HG03025 (cell line): ENCODE measurements around the gene RTTN.
A peak's percentile ranks its signal among the peaks of the same experiment; 100 is the strongest.
"Not testable (repeated sequence)": the region's sequence is repeated elsewhere in the genome, so short reads cannot be mapped to it uniquely, and the experiment has no call there.

ENCODE experiments used
- ATAC-seq: cut with Tn5 transposase; IDR thresholded peaks from one replicate; pipeline ENCODE4 v1.9.1; 2021; ENCODE audit warnings: mild to moderate bottlenecking, moderate library complexity; ENCODE audit not compliant: unreplicated experiment, low FRiP score

Gene RTTN, protein sequence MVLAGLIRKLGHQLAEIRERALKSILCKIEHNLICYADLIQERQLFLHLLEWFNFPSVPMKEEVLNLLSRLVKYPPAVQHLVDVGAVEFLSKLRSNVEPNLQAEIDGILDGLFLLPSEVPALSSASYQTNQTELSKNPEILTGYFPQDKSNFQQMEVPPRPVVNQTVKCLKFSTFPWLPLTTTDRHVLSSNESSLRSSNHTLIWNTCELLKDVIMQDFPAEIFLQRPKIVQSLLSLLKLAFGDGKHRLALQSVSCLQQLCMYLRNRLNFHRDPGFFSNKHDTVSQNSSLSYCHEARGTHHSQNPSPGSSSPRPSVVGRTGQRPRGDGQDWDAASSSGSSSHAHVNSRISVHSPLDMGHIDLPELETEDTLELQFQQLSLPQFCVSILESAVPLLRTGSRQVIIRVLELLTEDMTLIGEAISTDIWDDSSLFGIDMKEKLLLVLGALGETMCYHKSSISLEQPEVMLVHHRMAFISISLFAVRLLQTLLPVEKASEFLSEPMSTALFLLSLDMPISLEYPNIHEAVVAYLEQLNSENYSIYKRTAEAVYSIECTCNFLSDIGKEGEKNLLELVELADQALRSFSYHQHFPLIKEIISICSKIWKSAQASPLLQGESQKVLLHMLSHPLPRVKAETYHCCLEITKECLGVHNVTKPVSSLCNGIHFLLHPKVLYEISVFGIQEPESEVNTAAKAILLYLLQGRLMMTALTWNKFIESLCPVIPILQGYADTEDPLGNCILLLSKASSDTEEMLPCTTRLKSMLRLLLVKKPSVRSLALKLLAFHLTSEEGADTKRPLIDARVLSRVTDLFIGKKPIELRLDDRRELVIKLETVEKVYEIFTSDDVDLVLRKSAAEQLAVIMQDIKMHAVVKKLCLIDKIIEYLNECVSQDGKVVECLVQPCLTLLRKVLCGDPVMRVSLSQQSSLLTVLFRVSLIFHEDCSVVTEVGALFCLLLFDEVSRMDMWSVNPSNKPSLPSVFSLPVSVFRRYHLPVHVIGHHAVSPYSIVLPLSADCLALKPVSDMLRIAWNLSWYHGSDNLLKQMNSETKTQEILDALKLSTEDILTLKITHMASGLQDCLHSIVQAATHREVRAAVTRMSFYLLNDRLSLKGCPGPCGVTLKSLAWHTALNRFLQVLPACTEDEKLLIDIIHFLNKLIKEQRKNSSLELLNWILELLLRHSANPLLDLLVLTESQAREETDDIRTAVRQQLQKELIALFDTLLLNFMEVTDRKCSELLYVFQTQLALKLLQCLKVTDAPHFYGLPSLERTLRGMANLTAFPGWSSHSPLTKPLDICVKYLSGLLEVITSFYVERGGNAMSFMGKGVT (N-terminal part only)

DNA sequence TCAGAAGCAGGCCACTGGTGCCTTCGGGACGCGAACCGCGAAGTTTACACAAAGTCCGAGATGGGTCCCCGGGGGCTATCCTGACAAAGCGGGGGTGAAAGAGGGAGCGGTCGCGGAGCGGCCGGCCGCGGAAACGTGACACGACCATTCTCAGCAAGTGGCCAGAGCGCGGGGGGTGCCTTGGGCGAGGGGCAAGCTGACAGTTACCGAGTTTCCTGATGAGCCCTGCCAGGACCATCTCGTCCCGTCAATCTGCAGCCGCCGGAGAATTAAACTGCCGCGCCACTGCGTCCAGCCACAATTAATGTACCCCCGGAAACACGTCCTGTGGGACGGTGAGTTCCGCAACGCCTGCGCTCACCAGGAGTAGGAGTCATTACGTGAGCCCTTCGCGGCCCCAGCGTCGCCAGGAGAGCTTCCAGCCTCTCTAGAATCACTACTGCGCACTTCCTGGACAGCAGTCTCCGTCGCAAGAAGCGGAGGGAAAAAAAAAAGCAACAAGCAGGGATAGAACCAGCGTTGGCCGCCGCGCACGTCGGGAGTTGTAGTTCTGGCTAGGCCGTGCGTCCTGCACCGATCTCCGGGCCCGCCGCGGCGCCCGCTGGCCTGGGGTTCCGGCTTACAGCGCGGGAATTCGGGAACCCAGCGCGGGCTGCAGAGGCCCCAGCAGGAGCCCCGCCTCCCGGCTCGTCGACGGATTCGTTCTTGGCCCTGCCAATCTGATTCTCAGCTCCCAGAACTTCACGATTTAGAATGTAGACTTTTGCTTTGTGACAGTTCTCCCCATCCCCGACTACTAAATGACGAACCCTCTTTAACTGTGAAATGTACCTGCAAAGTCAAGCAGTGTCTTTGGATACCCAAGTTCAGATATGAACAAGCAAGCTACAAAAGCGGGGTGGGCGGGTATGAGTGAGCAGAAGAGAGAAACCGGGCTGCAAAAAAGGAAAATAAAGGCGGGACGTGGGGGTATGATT lies at the start of gene RTTN:
Gene RTTN, minus strand, starts transcription at position 267 of the 977 bp plus-strand sequence. Its CDS starts 29 bp downstream, at position 238.
- peak; percentile 98 for ATAC-seq

DNA sequence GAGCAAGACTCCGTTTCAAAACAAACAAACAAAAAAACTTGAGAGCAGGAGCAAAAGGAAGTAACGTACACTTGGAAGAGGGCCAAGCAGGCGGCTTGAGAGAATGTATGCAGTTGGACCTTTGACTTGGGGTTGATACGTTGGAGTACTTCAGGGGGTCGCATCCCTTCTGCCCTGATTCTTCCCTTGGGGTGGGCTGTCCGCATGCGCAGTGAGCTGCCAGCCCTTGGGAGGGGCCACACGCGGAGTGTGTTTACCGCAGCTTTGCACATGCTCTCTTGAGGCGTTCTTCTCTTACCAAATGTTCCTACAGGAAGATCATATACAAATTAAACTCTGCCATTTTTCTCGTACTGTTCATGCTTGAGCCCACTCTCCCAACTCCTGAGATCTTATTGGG lies 45.3 kb upstream of the RTTN start:
- ATAC-seq: no peak

- not testable (repeated sequence) for ATAC-seq
These were observed 44.4 kb upstream of the RTTN start for GRCh38 chr18:70249861-70250260.

DNA sequence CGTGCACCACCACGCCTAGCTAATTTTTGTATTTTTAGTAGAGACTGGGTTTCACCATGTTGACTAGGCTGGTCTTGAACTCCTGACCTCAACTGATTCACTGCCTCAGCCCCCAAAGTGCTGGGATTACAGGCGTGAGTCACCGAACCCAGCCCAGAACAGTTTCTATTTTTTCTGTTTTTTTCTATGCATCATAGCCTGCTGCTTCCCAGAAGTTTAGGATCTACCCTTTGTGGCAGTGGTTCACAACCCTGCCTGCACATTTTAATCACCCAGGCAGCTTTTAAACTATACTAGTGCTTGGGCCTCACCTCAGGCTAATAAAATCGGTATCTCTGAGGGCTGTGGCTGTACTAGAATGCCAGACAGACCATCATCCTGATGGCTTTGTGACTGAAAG lies 43.6 kb upstream of the RTTN start:
- ATAC-seq: no peak

GRCh38 chr18:70246061-70246466 lies 40.6 kb upstream of the RTTN start:
- ATAC-seq: no peak

DNA sequence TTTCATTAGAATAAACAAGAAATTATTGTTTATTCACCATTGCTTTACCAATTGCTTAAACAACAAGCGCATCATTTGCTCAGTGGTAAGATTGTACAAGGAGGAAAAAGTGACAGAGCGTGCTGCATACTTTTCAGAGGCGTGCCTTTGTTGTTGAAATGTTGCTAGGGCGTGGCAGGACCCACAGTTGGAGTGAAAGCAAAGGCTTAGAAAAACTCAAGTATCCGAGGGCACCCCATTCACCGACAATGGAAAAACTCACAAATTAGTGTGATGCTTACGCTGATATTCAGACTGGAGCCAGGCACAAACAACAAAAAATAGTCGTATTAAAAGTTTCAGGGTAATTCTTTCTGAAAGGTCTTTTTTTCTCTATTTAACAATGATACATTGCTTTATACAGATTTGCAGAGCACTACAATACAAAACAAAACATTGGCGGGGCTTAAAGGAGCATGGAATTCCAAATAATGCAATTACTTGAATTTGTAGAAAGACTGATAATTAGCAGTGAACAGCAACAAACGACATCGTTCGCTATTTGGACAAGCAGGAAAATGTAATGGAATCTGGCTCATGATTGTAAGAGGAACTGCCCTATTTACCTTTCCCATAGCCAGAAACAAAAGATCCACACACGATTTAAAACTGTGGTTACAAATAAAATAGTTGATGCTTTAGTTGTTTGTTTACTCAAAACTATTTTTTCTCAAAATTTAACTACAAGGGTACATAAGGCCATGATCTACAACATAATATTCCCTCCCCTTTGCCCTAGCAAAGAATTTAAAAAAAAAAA lies 37.8 kb upstream of the RTTN start:
- ATAC-seq: no peak

DNA sequence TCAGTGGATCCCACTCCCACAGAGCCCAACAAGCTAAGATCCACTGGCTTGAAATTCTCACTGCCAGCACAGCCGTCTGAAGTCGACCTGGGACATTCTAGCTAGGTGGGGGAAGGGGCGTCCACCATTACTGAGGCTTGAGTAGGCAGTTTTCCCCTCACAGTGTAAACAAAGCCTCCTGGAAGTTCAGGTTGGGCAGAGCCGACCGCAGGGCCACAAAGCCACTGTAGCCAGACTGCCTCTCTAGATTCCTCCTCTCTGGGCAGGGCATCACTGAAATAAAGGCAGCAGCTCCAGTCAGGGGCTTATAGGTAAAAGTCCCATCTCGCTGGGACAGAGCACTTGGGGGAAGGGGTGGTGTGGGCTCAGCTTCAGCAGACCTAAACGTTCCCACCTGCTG lies 31.4 kb upstream of the RTTN start:
- ATAC-seq: not testable (repeated sequence)

DNA sequence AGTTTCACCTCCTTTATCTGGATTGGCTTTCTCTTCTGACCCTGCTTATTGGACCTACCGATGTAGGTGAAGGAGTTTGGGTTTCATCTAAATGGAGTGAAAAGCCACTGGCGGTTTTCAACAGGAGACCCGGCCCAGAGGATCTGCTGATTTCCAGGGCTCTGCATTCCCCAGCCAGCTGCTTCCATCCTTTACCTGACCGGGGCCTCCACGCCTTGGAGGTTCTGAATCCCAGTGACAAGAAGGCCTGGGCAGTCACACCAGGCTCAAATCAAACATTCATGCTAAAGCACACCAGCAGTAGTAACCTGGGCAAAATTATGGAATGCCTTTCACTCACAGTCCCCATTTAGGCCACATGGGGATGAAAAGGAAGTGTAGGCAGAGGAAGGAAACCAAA lies 30.0 kb upstream of the RTTN start:
- ATAC-seq: no peak

DNA sequence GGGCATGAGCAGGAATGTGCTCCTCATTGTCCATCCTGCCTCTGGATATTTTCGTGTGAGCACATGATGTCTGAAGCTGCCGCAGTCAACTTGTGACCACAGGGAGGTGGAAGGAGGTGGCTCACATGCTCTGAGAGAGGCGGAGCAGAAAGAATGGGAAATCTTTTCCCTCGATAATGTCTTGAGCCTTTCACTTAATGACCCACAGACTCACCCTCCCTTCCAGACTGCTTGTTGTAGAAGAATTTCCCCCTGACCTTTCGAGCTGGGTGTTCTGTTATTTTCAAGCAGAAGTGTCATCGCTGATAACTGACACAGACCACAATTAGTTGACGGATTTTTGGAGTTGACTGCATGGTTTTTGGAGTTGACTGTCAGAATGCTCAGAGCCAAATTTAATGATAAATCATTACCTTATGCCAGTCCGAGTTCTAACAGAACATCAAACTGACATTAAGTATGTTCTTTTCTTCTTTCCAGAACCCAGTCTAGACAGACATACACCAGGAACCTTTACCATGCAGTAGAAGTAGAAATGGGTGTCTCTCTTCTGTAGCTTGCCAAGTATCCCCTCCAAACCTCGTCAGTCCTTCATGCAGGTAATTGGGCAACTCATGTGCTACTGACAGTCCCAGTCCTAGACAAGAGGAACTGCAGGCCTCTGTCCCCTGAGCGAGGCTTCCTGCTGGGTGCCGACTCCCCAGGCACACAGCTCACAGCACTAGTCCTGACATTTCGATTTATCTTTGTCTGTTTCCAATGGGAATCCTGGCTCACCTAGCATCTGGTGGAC lies 29.4 kb upstream of the RTTN start:
- ATAC-seq: no peak

- no peak for ATAC-seq
These were observed 28.5 kb upstream of the RTTN start for GRCh38 chr18:70233974-70234373.

DNA sequence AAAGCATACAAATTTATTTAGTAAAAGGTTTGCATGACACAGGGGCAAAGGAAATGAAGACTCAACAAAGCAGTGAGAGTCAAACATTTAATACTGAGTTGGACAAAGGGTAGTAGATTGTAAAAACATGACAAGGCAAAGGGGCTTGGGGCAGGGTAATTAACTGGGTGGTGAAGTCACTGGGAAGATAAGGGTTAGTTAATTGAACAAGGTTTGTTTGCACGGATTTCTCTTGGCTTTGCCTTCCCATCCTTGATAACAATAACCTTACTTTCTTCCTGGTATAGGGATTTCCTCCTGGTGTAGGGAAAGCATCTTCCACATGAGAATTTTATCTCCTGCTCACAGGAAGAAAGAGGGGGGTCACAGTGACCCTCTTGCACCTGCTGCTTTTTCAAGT lies 26.8 kb upstream of the RTTN start:
- ATAC-seq: no peak

DNA sequence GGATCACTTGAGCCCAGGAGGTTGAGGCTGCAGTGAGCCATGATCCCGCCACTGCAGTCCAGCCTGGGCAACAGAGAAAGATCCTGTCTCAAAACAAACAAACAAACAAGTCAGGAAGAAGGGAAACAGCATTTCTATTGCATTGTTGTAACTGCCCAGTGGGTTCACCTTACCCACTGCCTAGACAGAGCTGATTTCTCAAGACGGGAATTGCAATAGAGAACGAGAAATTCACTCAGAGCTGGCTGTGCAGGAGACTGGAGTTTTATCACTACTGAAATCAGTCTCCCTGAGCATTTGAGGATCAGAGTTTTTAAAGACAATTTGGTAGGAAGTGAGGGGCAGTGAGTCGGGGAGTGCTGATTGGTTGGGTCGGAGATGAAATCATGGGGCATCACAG lies 24.2 kb upstream of the RTTN start:
- no peak for ATAC-seq

DNA sequence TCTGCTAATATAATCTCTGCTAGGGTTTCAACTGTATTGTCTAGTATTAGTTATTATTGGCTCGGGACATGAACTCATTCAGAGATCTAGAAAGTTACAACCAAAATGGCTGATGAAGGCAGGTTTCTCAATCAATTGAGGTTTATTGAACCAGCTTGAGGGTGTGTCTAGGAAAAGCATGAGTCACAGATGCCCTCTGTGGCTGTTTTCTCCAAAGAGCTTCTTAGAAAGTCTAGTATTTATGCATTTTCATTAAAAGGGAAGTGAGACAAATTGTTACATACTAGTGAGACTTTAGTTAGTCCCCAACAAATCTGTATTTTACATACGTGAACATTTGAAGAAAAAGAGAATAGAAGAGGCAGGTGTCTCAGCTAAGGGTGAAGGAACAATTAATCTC lies 23.0 kb upstream of the RTTN start:
- ATAC-seq: no peak

- no peak for ATAC-seq
These were observed 22.0 kb upstream of the RTTN start for GRCh38 chr18:70227438-70227837.

GRCh38 chr18:70221915-70222278 lies 16.4 kb upstream of the RTTN start:
- ATAC-seq: no peak

DNA sequence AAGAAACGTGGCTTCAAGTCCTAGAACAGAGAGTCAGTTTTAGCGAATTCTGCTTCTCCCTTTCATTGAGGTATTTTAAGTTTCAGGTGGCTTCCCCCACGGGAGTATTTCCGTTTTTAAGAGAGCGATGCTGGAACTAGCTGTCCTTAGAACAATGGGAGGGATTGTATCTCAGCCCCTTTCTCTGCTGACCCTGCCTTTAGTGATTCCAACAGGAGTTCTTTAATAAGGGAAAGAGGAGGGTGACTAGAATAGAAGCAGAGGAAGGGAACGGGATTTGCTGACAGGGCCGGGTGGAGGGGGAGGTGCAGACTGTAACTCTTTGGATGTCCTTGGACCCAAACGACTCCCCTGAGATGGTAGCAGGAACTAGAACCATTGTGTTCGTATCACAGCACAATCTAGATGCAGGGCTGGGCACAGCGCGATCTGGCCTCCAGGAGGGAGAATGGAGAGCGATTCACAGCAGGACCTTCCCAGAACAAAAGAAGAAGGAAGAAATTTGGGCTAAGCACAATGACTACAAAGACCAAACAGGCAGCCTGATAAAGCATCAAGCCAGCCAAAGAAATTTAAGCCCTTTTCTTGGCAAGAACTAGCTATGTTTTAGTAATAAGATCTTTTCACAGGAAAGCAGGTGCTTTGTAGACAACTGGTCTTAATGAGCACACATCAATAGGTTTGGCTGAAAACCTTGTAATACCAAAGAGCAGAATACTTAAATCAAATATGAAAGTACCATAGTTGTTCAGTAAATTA lies 15.8 kb upstream of the RTTN start:
- no peak for ATAC-seq

DNA sequence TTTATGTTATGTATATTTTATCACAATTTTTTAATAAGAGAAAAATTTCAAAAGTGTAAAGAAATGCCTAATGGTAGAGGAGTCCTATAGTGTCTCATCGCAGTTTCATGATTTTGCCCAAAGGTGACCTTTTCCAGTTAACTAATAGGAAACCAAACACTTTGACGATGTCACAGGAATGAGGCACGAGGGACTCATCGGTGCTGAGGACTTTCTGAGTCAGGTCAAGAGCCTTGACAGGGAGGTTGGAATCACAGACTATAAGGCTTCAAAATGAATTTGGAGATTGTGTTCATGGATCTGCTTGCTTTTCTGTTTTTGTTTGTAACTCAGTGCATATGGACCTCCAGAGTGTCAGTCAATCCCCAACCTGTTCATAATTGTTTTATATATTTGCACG lies 15.1 kb upstream of the RTTN start:
- ATAC-seq: no peak
